ENCODE results near the gene GEMIN2.
"Not testable (repeated sequence)": the region's sequence is repeated elsewhere in the genome, so short reads cannot be mapped to it uniquely, and the experiment has no call there.

GEMIN2 gene

DNA sequence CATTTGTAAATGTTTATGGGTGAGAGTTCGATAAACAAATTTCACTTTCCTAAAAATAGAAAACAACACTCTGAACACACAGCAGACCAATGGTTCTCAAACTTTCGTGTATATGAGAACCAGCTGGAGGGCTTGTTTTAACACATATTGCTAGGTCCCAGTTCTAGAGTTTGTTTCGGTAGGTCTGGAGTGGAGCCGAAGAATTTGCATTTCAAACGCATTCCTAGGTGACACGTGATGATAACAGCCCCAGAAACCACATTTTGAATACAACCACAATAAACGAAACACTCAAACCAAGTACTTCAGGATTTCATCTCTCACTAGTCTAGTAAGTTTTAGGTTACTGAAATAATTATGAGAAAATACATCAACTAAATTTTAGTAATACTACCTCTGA, 28.2 kb upstream of the GEMIN2 start:
- CTCF ChIA-PET, result no interaction called here
- POLR2A ChIA-PET, result no interaction called here
- no peak for DNase-seq (ENCODE audit: extremely low spot score)
- TF ChIP-seq, protein P1, sequence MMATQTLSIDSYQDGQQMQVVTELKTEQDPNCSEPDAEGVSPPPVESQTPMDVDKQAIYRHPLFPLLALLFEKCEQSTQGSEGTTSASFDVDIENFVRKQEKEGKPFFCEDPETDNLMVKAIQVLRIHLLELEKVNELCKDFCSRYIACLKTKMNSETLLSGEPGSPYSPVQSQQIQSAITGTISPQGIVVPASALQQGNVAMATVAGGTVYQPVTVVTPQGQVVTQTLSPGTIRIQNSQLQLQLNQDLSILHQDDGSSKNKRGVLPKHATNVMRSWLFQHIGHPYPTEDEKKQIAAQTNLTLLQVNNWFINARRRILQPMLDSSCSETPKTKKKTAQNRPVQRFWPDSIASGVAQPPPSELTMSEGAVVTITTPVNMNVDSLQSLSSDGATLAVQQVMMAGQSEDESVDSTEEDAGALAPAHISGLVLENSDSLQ (IDR thresholded peaks at IDR 0.05), result no peak
- TF ChIP-seq ELF4 (IDR thresholded peaks at IDR 0.05), result no peak
- TF ChIP-seq FOXK2 (IDR thresholded peaks at IDR 0.05), result no peak
- TF ChIP-seq ZNF384 (IDR thresholded peaks at IDR 0.05), result no peak
- TF ChIP-seq ARNT (IDR thresholded peaks at IDR 0.05), result no peak
- no peak for TF ChIP-seq SP1 (IDR thresholded peaks at IDR 0.05)
- TF ChIP-seq SUZ12 (IDR thresholded peaks at IDR 0.05), result no peak
- TF ChIP-seq L3MBTL2 (conservative IDR thresholded peaks at IDR 0.05), result no peak
- no peak for TF ChIP-seq FOXA1 (IDR thresholded peaks at IDR 0.05)

DNA sequence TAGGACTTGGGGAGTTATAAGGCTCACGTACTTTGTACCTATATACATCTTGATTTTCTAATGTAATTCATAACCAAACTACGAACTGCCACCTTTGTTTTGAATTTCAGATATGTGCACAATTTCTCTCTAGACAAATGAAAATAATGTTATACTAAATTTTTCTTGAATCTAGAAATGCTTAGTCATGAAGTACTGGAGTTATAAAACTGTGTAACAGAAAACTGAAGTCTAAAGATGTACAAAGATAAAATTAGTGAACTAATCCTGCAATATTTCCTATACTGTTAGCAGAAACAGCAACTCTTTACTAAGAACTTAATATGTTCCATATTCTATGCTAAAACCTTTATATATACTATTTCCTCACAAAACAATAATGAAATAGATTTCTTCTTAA, 26.6 kb upstream of the GEMIN2 start:
- ChIA-PET CTCF (no interaction called here), POLR2A (no interaction called here)
- TF ChIP-seq, protein P1 (IDR thresholded peaks at IDR 0.05), result no peak
- TF ChIP-seq SP1 (IDR thresholded peaks at IDR 0.05), result no peak
- no peak for DNase-seq (ENCODE audit: extremely low spot score)

DNA sequence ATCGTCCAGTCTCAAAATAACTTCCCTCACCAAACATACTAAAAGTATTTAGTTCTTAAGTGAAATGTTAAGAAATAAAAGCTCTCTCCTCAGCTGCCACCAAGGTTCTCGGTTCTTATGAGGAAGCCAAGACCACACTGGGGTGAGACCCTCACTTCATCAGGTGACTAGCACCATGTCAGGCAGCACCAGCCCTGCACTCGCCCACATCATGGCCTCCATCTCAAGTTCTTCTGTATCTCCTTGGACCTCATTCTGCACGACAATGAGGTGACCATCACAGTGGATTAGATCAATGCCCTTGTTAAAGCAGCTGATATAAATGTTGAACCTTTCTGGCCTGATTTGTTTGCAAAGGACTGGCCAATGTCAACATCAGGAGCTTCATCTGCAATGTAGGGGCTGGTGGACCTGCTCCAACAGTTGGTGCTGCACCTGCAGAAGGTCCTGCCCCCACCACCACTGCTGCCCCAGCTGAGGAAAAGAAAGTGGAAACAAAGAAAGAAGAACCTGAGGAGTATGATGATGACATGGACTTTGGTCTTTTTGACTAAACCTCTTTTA, 23.5 kb upstream of the GEMIN2 start:
- TF ChIP-seq FOXA1 (IDR thresholded peaks at IDR 0.05) (no peak), LEF1 (IDR thresholded peaks at IDR 0.05; ENCODE audit: borderline replicate concordance) (no peak), L3MBTL2 (conservative IDR thresholded peaks at IDR 0.05) (no peak), HDGF (IDR thresholded peaks at IDR 0.05; ENCODE audit: borderline replicate concordance) (no peak), CTBP1 (IDR thresholded peaks at IDR 0.05; ENCODE audit: borderline replicate concordance) (no peak), TARDBP (IDR thresholded peaks at IDR 0.05) (no peak), ZNF384 (IDR thresholded peaks at IDR 0.05) (no peak), SUZ12 (IDR thresholded peaks at IDR 0.05) (no peak), NFRKB (IDR thresholded peaks at IDR 0.05) (no peak), FOXK2 (IDR thresholded peaks at IDR 0.05) (no peak)
- ChIA-PET POLR2A (interaction anchor here (0.8 kb wide), 1 partner anchor 12 kb away, joined by 3 read pairs; the partner anchor contains the start of gene SEC23A), CTCF (no interaction called here)
- no peak for DNase-seq (ENCODE audit: extremely low spot score)

DNA sequence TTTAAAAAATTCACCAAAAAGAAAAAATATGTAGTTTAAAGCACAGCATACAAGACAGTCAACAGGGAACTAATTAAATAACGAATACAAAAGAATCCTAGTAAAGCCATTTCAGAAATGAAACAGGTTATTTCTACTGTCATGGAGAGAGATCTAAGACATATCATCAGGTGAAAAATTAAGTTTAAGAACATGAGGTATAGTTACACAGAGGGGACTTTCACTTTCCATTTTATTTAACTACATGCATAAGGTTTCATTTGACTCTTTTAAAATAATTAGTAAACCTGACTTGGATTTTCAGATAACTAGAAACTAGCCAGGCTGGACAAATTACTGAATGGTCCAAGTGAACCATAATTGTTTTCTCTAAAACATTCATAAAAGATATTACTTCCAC, 22.4 kb upstream of the GEMIN2 start:
- TF ChIP-seq L3MBTL2 (conservative IDR thresholded peaks at IDR 0.05) (no peak), TARDBP (IDR thresholded peaks at IDR 0.05) (no peak), FOXK2 (IDR thresholded peaks at IDR 0.05) (no peak), FOXA1 (IDR thresholded peaks at IDR 0.05) (no peak)
- no peak for DNase-seq (ENCODE audit: extremely low spot score)
- ChIA-PET POLR2A (no interaction called here), CTCF (no interaction called here)

DNA sequence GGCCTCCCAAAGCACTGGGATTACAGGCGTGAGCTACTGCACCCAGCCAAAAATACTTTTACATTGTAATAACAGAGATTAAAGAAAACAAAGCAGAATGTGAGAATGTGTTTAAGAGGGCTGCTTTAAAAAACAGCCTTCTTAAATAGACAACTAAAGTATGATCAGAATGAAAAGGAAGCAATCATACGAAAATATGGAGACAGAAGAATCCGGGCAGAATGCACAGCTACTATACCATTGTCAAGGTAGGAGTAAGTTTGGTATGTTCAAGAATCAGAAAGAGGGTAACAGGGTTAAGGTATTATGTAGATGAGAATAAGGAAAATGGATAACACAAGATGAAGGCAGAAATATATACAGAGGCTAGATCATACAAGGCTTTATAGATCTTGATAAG, 19.6 kb upstream of the GEMIN2 start:
- ChIA-PET POLR2A (interaction anchor here (0.9 kb wide), 1 partner anchor 76 kb away, joined by 3 read pairs; the partner anchor contains the start of gene TRAPPC6B), CTCF (interaction anchor here (0.6 kb wide), 1 partner anchor 16 kb away, joined by 6 read pairs; no protein-coding TSS in a partner anchor)
- DNase-seq (ENCODE audit: extremely low spot score), result no peak
- TF ChIP-seq L3MBTL2 (conservative IDR thresholded peaks at IDR 0.05) (no peak), ARNT (IDR thresholded peaks at IDR 0.05) (no peak), SUZ12 (IDR thresholded peaks at IDR 0.05) (no peak), FOXA1 (IDR thresholded peaks at IDR 0.05) (no peak), LEF1 (IDR thresholded peaks at IDR 0.05; ENCODE audit: borderline replicate concordance) (no peak), CTBP1 (IDR thresholded peaks at IDR 0.05; ENCODE audit: borderline replicate concordance) (no peak), TARDBP (IDR thresholded peaks at IDR 0.05) (no peak), NFRKB (IDR thresholded peaks at IDR 0.05) (no peak), HDGF (IDR thresholded peaks at IDR 0.05; ENCODE audit: borderline replicate concordance) (no peak), ELF4 (IDR thresholded peaks at IDR 0.05) (no peak)

DNA sequence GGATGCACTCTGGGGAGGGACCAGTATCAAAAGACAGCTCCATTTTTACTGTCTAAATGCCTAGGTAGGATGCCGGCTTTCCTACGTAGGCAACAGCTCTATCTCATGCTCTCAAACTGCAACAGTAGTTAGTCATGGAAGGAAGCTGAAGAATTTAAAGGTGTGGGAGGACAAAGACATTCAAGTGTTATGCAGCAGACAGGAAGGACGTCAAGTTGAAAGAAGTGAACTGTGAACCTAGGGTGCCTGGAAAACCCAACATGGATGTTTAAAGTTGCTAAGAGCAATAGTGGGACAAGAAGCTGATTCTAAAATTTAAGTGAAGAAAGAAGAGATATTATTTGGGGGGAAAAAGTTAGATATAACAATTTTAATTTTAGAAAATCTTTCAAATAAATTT, 17.0 kb upstream of the GEMIN2 start:
- CTCF ChIA-PET, result no interaction called here
- no peak for TF ChIP-seq L3MBTL2 (conservative IDR thresholded peaks at IDR 0.05)
- TF ChIP-seq LEF1 (IDR thresholded peaks at IDR 0.05; ENCODE audit: borderline replicate concordance), result no peak
- TF ChIP-seq SP1 (IDR thresholded peaks at IDR 0.05), result no peak
- TF ChIP-seq ARNT (IDR thresholded peaks at IDR 0.05), result no peak
- no peak for TF ChIP-seq HDGF (IDR thresholded peaks at IDR 0.05; ENCODE audit: borderline replicate concordance)
- no peak for TF ChIP-seq SUZ12 (IDR thresholded peaks at IDR 0.05)
- no peak for DNase-seq (ENCODE audit: extremely low spot score)
- POLR2A ChIA-PET, result interaction anchor here (1.1 kb wide), 1 partner anchor 17 kb away, joined by 4 read pairs; the partner anchor contains the start of gene GEMIN2

DNA sequence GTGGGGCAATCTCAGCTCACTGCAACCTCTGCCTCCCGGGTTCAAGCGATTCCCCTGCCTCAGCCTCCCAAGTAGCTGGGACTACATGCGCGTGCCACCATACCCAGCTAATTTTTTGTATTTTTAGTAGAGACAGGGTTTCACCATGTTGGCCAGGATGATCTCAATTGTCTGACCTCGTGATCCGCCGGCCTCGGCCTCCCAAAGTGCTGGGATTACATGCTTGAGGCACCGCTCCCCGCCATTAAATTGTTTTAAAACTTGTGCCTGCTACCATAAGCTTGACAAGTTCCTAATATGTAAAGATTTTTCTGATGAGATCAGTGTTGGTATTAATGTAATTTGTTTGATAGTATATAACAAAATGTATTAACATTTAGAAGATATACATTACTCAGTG, 14.9 kb upstream of the GEMIN2 start:
- POLR2A ChIA-PET, result interaction anchor here (0.9 to 1.4 kb wide), 3 partner anchors 15 to 333 kb away, joined by 3 to 5 read pairs (median 5); partner anchors contain the start of genes FBXO33, GEMIN2 and TRAPPC6B

DNA sequence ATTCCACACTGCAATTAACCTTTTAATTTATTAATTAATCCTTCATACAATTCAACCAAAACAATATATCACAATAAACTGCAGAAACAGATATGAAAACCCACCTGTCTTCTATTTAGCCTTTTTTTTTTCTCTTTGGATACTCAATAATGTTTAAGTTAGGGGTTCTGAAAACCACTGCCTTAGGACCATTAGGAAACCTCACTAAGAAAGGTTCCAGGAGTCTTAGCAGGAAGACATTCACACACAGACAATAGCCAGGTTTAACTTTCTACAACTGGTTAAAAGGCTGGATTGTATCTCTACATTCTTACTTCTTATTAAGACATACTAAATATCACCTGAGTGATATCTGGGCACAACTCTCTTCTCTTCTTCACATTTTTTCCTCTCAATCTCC, 14.4 kb upstream of the GEMIN2 start:
- ChIA-PET POLR2A (interaction anchor here (1.4 kb wide), 1 partner anchor 70 kb away, joined by 5 read pairs; the partner anchor contains the start of gene TRAPPC6B), CTCF (no interaction called here)
- no peak for DNase-seq (ENCODE audit: extremely low spot score)
- no peak for TF ChIP-seq CTBP1 (IDR thresholded peaks at IDR 0.05; ENCODE audit: borderline replicate concordance)
- no peak for TF ChIP-seq ELF4 (IDR thresholded peaks at IDR 0.05)

More for the DNA sequence above, 14.9 kb upstream of the GEMIN2 start:
- CTCF ChIA-PET, result interaction anchor here (0.7 kb wide), 2 partner anchors 104 to 1832 kb away, joined by 3 read pairs; no protein-coding TSS in a partner anchor
- not testable (repeated sequence) for DNase-seq (ENCODE audit: extremely low spot score)
